H9 (cell line): ENCODE data around the gene ANKK1. TPM values are rescaled to one million over a fixed set of nuclear protein-coding genes. Genes with fewer than 3 reads are reported as not detected.

Source experiments
- DNase-seq: peaks from one replicate; pipeline ENCODE4 v3.0.0-alpha.2; 2017
- H2AFZ ChIP-seq: one replicate; pipeline ENCODE4 v1.6.1; 2013; ENCODE audit warnings: mild to moderate bottlenecking, low read length, control low read depth, moderate library complexity
- H2AK5ac ChIP-seq: 2 replicates; pipeline ENCODE4 v1.6.1; 2013; ENCODE audit warnings: low read length, control low read depth, mixed read lengths; ENCODE audit not compliant: insufficient read length
- H2BK120ac ChIP-seq: one replicate; pipeline ENCODE4 v1.6.1; 2013; ENCODE audit warnings: low read depth, mild to moderate bottlenecking, low read length, control low read depth, inconsistent platforms; ENCODE audit not compliant: poor library complexity, severe bottlenecking
- H2BK12ac ChIP-seq: 2 replicates; pipeline ENCODE4 v1.6.1; 2013; ENCODE audit warnings: low read length, control low read depth, mixed read lengths, low read depth; ENCODE audit not compliant: insufficient read length
- H2BK15ac ChIP-seq: 2 replicates; pipeline ENCODE4 v1.6.1; 2013; ENCODE audit warnings: low read depth, low read length, control low read depth
- H2BK20ac ChIP-seq: one replicate; pipeline ENCODE4 v1.6.1; 2013; ENCODE audit warnings: low read depth, mild to moderate bottlenecking, low read length, control low read depth, inconsistent platforms; ENCODE audit not compliant: poor library complexity, severe bottlenecking
- H2BK5ac ChIP-seq: 2 replicates; pipeline ENCODE4 v1.6.1; 2013; ENCODE audit warnings: low read length, control low read depth, mixed read lengths; ENCODE audit not compliant: insufficient read length
- H3K14ac ChIP-seq: 2 replicates; pipeline ENCODE4 v1.6.1; 2013; ENCODE audit warnings: low read length, control low read depth; ENCODE audit not compliant: insufficient read depth
- H3K18ac ChIP-seq: 2 replicates; pipeline ENCODE4 v1.6.1; 2013; ENCODE audit warnings: low read depth, mild to moderate bottlenecking, mixed read lengths, low read length, control low read depth; ENCODE audit not compliant: insufficient read length
- H3K23ac ChIP-seq: 2 replicates; pipeline ENCODE4 v1.6.1; 2013; ENCODE audit warnings: low read length, control low read depth, mixed read lengths, low read depth; ENCODE audit not compliant: insufficient read length
- H3K23me2 ChIP-seq: 2 replicates; pipeline ENCODE4 v1.6.1; 2013; ENCODE audit warnings: low read depth, mild to moderate bottlenecking, mixed read lengths, low read length, control low read depth; ENCODE audit not compliant: insufficient read length, poor library complexity, severe bottlenecking
- H3K27ac ChIP-seq: 2 replicates; pipeline ENCODE4 v1.5.1; 2013; ENCODE audit warnings: low read length, control low read depth, mixed read lengths, low read depth; ENCODE audit not compliant: insufficient read length
- H3K27me3 ChIP-seq: 2 replicates; pipeline ENCODE4 v1.6.1; 2013; ENCODE audit warnings: low read length, control low read depth, inconsistent platforms; ENCODE audit not compliant: insufficient read depth
- H3K4ac ChIP-seq: 2 replicates; pipeline ENCODE4 v1.6.1; 2013; ENCODE audit warnings: low read depth, mild to moderate bottlenecking, control low read depth, inconsistent platforms, low read length, moderate library complexity
- H3K4me1 ChIP-seq: 2 replicates; pipeline ENCODE4 v1.6.1; 2013; ENCODE audit warnings: low read length, control low read depth, inconsistent platforms; ENCODE audit not compliant: insufficient read depth
- H3K4me2 ChIP-seq: 2 replicates; pipeline ENCODE4 v1.6.1; 2013; ENCODE audit warnings: low read length, control low read depth, mixed read lengths; ENCODE audit not compliant: insufficient read length, insufficient read depth
- H3K56ac ChIP-seq: 2 replicates; pipeline ENCODE4 v1.6.1; 2013; ENCODE audit warnings: low read depth, mild to moderate bottlenecking, mixed read lengths, low read length, control low read depth; ENCODE audit not compliant: insufficient read length
- H3K79me1 ChIP-seq: 2 replicates; pipeline ENCODE4 v1.6.1; 2013; ENCODE audit warnings: low read depth, mild to moderate bottlenecking, moderate library complexity, low read length, control low read depth, inconsistent platforms; ENCODE audit not compliant: insufficient read depth, poor library complexity, severe bottlenecking
- H3K79me2 ChIP-seq: 2 replicates; pipeline ENCODE4 v1.6.1; 2013; ENCODE audit warnings: low read length, control low read depth, inconsistent platforms; ENCODE audit not compliant: insufficient read depth
- H3K9ac ChIP-seq: 2 replicates; pipeline ENCODE4 v1.6.1; 2013; ENCODE audit warnings: low read length, control low read depth, mixed read lengths; ENCODE audit not compliant: insufficient read length; ENCODE audit errors: extremely low read depth
- H3K9me3 ChIP-seq: one replicate; pipeline ENCODE4 v1.6.1; 2013; ENCODE audit warnings: low read depth, low read length, inconsistent platforms; ENCODE audit not compliant: control insufficient read depth
- H3T11ph ChIP-seq: one replicate; pipeline ENCODE4 v1.6.1; 2013; ENCODE audit warnings: mild to moderate bottlenecking, low read length, control low read depth, inconsistent platforms
- H4K20me1 ChIP-seq: one replicate; pipeline ENCODE4 v1.6.1; 2013; ENCODE audit not compliant: control insufficient read depth, insufficient read length, insufficient read depth
- H4K5ac ChIP-seq: 2 replicates; pipeline ENCODE4 v1.6.1; 2013; ENCODE audit warnings: low read depth, mild to moderate bottlenecking, mixed read lengths, low read length, control low read depth; ENCODE audit not compliant: insufficient read length
- H4K8ac ChIP-seq: replicated peaks from 2 replicates; pipeline ENCODE4 v1.6.1; 2013; ENCODE audit warnings: low read length, control low read depth, mixed read lengths, low read depth; ENCODE audit not compliant: insufficient read length
- H4K91ac ChIP-seq: 2 replicates; pipeline ENCODE4 v1.6.1; 2013; ENCODE audit warnings: low read depth, mild to moderate bottlenecking, moderate library complexity, mixed read lengths, low read length, control low read depth; ENCODE audit not compliant: insufficient read length
- H3K27ac Mint-ChIP-seq, 3 experiments: 2 replicates in 2 of 3; 3 replicates in 1 of 3; pipeline ENCODE4 v1.8.0; 2020 to 2021; ENCODE audit warnings: mixed read lengths in 3 of 3, mild to moderate bottlenecking in 1 of 3, moderate library complexity in 1 of 3
- H3K27me3 Mint-ChIP-seq: 2 replicates; pipeline ENCODE4 v1.8.0; 2021; ENCODE audit warnings: low read depth, mild to moderate bottlenecking, moderate library complexity, mixed read lengths
- H3K36me3 Mint-ChIP-seq, 3 experiments: 2 replicates in 2 of 3; 3 replicates in 1 of 3; pipeline ENCODE4 v1.8.0; 2020 to 2021; ENCODE audit warnings: low read depth in 3 of 3, mixed read lengths in 3 of 3; ENCODE audit not compliant: insufficient read depth in 1 of 3
- H3K4me1 Mint-ChIP-seq, 2 experiments: 2 replicates each; pipeline ENCODE4 v1.8.0; 2020; ENCODE audit warnings: mixed read lengths in 2 of 2
- H3K4me3 Mint-ChIP-seq, 2 experiments: 2 replicates in 1 of 2; 3 replicates in 1 of 2; pipeline ENCODE4 v1.8.0; 2020 to 2021; ENCODE audit warnings: mild to moderate bottlenecking in 2 of 2, mixed read lengths in 2 of 2, moderate library complexity in 1 of 2
- H3K9me3 Mint-ChIP-seq, 2 experiments: 2 replicates in 1 of 2; 3 replicates in 1 of 2; pipeline ENCODE4 v1.8.0; 2020; ENCODE audit warnings: mild to moderate bottlenecking in 2 of 2, mixed read lengths in 2 of 2, moderate library complexity in 1 of 2
- CTCF ChIP-seq: fragments of 200-600 bp; sonication (generic); conservative IDR thresholded peaks from 3 replicates; pipeline ENCODE4 v1.8.0; 2021; ENCODE audit warnings: antibody characterized with exemption, mild to moderate bottlenecking
- WGBS: extraction: QIAGEN DNeasy Blood & Tissue Kit; methylation state at CpG from one replicate; pipeline ENCODE4 v1.1.7; 2013; ENCODE audit warnings: missing lambda C conversion rate, low lambda C conversion rate, mixed read lengths; ENCODE audit not compliant: insufficient read length; ENCODE audit errors: extremely low coverage; 5-methylcytosine and 5-hydroxymethylcytosine counted together
- total RNA-seq: library from RNA; stranded (reverse); gene quantifications from 2 replicates; pipeline ENCODE4 v1.2.1, GENCODE V29; 2021

Gene ANKK1
- total RNA-seq, 1 experiment from 2014 or later, result 0.20 TPM

GRCh38 chr11:113412675-113413074 lies 25.1 kb downstream of the ANKK1 start:
- Mint-ChIP-seq H3K27ac (no peak overlapping the region), H3K4me1 (peaks cover 3 to 6% of the 10 kb centered on the region in 2 experiments; a peak in 2 of 4 replicates), H3K27me3 (peaks cover 3% of the 10 kb centered on the region; the same call in 1 of the 2 replicates), H3K36me3 (no peaks in the 10 kb centered on the region), H3K4me3 (no peak overlapping the region), H3K9me3 (no peaks in the 10 kb centered on the region)
- H3K14ac ChIP-seq, result no peak overlapping the region
- no peaks in the 10 kb centered on the region for H3K9me3 ChIP-seq
- H3K56ac ChIP-seq, result no peak overlapping the region
- no peak overlapping the region for H3K23ac ChIP-seq
- H4K8ac ChIP-seq, result no peak overlapping the region
- H2AFZ ChIP-seq, result no peak overlapping the region
- H3K9ac ChIP-seq, result no peak overlapping the region
- H3K18ac ChIP-seq, result no peak overlapping the region
- H3K27ac ChIP-seq, result no peak overlapping the region
- DNase-seq, result no peak
- no peak overlapping the region for H2AK5ac ChIP-seq
- H2BK20ac ChIP-seq, result no peak overlapping the region
- no peaks in the 10 kb centered on the region for H3K23me2 ChIP-seq
- H3K79me1 ChIP-seq, result no peaks in the 10 kb centered on the region
- no peak overlapping the region for H2BK12ac ChIP-seq
- H2BK15ac ChIP-seq, result no peak overlapping the region
- no peak overlapping the region for H2BK120ac ChIP-seq
- no CpG with 5 or more reads among the region's 9 CpGs for WGBS
- no peaks in the 10 kb centered on the region for H3K79me2 ChIP-seq
- H3K4me2 ChIP-seq, result no peak overlapping the region
- TF ChIP-seq CTCF, result no peak
- H4K5ac ChIP-seq, result no peak overlapping the region
- no peaks in the 10 kb centered on the region for H3K27me3 ChIP-seq
- no peaks in the 10 kb centered on the region for H4K20me1 ChIP-seq
- H3K4ac ChIP-seq, result no peak overlapping the region
- H4K91ac ChIP-seq, result no peak overlapping the region
- H3T11ph ChIP-seq, result no peak overlapping the region
- no peaks in the 10 kb centered on the region for H3K4me1 ChIP-seq
- no peak overlapping the region for H2BK5ac ChIP-seq
